ENCODE measurements around the gene CCN6. TPM values are rescaled to one million over a fixed set of nuclear protein-coding genes. Genes with fewer than 3 reads are reported as not detected.
A peak's percentile ranks its signal among the peaks of the same experiment; 100 is the strongest.
"Not testable (repeated sequence)": the region's sequence is repeated elsewhere in the genome, so short reads cannot be mapped to it uniquely, and the experiment has no call there.

The CCN6 gene
- total RNA-seq, 2 experiments from 2014 or later: 0.26 to 0.32 TPM

DNA sequence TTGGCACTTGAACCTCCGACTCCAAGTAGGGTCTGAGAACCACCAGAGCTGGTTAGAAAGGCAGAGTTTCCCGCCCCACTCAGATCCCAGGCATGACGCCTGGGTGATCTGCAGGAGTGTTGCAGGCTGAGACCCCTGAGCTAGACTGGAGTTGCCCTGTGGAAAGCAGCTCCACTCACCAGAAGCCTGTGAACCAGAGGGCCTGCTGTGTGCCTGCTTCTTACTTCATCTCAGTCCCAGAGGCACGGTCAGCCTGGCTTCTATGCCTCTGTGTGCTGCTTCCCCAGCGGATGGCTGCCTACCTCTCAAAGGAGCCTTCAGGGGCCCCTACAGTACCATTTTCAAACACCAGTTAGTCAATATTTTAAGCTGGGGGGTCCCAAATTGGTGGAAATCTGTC lies 15.6 kb upstream of the CCN6 start:
- H3K4me3 Mint-ChIP-seq: no peak overlapping the region
- no peaks in the 10 kb centered on the region for H3K36me3 Mint-ChIP-seq (ENCODE audit: low read depth)
- intact Hi-C loops (cut with DNase I, micrococcal nuclease): loop anchor here (1.0 to 10.0 kb wide), 2 partner anchors 201 to 883 kb away; no protein-coding TSS in a partner anchor
- no peak overlapping the region for H3K27ac Mint-ChIP-seq
- H3K4me1 Mint-ChIP-seq: peaks cover 83% of the 10 kb centered on the region
- no peaks in the 10 kb centered on the region for H3K27me3 Mint-ChIP-seq
- ATAC-seq (no peak), DNase-seq (no peak)
- POLR2A ChIA-PET: interaction anchor here (1.1 kb wide), 1 partner anchor 46 kb away, joined by 6 read pairs; no protein-coding TSS in a partner anchor
- CTCF ChIA-PET: interaction anchor here (1.1 to 6.8 kb wide), 6 partner anchors 11 to 328 kb away, joined by 3 to 61 read pairs (median 4); no protein-coding TSS in a partner anchor
- no peaks in the 10 kb centered on the region for H3K9me3 Mint-ChIP-seq (ENCODE audit: low read depth)

DNA sequence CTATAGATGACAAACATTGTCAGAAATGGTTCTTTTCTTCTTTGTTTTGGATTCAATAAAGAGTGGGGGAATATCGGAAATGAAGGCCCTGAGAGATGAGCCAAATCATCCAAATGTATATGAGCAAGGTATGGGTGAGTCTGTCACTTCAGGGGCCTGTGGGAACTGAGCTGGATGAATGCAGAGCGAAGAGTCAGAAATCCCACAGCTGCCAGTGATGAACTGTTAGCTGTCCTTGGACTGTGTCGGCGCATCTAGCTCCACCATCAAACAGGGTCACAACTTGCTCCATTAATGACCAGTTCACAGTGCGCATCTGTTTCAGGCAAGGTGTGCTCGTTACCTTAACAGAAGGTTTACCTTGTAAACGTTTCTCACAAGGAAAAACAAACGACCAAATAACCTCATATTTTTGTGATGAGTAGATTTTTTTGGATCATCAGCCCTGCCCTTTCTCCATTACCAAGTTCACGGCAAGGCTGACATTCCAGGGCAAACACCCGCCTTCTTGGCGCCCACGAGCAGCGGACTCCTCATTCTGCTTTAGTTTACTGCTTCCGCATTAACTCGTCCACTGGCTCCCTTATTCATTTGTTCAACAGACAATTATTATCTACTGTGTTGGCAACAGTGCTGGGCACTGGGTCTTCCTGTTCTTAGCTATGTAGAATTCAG lies 15.0 kb upstream of the CCN6 start:
- Mint-ChIP-seq H3K36me3 (ENCODE audit: low read depth) (no peaks in the 10 kb centered on the region), H3K9me3 (ENCODE audit: low read depth) (no peaks in the 10 kb centered on the region), H3K27ac (no peak overlapping the region), H3K4me3 (no peak overlapping the region), H3K4me1 (peaks cover 79% of the 10 kb centered on the region), H3K27me3 (no peaks in the 10 kb centered on the region)
- ATAC-seq (no peak), DNase-seq (no peak)
- POLR2A ChIA-PET: interaction anchor here (0.6 kb wide), 1 partner anchor 17 kb away, joined by 6 read pairs; no protein-coding TSS in a partner anchor
- intact Hi-C loops (cut with DNase I, micrococcal nuclease): loop anchor here (1.0 to 10.0 kb wide), 2 partner anchors 202 to 884 kb away; no protein-coding TSS in a partner anchor
- CTCF ChIA-PET: interaction anchor here (0.6 to 6.8 kb wide), 9 partner anchors 11 to 329 kb away, joined by 3 to 61 read pairs (median 4); partner anchors contain the start of gene FYN

DNA sequence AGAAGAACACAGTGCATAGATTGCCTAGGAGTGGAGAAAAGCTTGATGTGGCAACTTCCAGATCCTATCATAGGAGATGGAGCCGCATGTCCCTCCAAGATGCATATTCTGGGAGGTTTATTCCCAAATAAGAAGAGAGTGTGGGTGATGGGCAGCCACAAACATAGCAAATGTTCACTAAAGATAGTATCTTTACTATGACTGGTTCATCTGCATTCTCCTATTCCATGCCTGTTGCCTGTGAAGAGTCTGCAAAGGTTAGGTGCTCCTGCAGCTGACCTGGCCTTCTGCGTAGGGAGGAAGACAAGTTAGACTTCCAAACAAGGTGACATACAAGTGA lies 14.5 kb upstream of the CCN6 start:
- Mint-ChIP-seq H3K27ac (no peak overlapping the region), H3K27me3 (no peaks in the 10 kb centered on the region), H3K4me3 (no peak overlapping the region), H3K9me3 (ENCODE audit: low read depth) (no peaks in the 10 kb centered on the region), H3K4me1 (peaks cover 78% of the 10 kb centered on the region), H3K36me3 (ENCODE audit: low read depth) (no peaks in the 10 kb centered on the region)
- no peak for ATAC-seq
- ChIA-PET POLR2A (interaction anchor here (0.8 kb wide), 1 partner anchor 215 kb away, joined by 3 read pairs; no protein-coding TSS in a partner anchor), CTCF (interaction anchor here (0.6 to 6.8 kb wide), 11 partner anchors 12 to 329 kb away, joined by 3 to 61 read pairs (median 6); partner anchors contain the start of gene FYN)
- intact Hi-C loops (cut with DNase I, micrococcal nuclease): loop anchor here in 1 of 2 experiments (10.0 kb wide), 1 partner anchor 885 kb away; no protein-coding TSS in a partner anchor
- no peak for DNase-seq

DNA sequence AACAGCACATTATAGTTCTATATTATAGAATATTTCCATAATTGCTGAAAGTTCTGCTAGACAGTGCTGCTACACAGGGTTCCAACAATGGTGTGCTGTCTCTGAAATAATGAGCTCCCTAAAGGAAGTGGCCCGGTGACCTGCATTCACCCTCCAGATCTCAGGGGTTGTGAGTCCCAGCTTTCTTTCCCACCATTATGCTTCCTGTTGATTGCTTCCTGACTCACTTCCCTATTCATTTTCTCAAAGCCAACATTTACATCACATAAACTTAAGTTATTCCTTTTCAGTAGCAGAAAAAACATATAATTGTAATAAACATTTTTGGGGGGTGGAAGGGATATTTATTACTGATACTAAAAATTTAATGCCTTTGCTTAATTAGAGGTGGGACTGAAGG lies 12.9 kb upstream of the CCN6 start:
- peak overlapping the region; percentile 38 for H3K27ac Mint-ChIP-seq
- no peaks in the 10 kb centered on the region for H3K27me3 Mint-ChIP-seq
- DNase-seq (no peak), ATAC-seq (no peak)
- intact Hi-C loops (cut with DNase I, micrococcal nuclease): loop anchor here (5.0 to 10.0 kb wide), 4 partner anchors 44 to 1029 kb away; partner anchors contain the start of gene TRAF3IP2 (in 1 of the 2)
- ChIA-PET POLR2A (no interaction called here), CTCF (interaction anchor here (0.6 to 6.8 kb wide), 16 partner anchors 8 to 782 kb away, joined by 3 to 61 read pairs (median 10); partner anchors contain the start of gene FYN)
- no peak overlapping the region for H3K4me3 Mint-ChIP-seq
- no peaks in the 10 kb centered on the region for H3K36me3 Mint-ChIP-seq (ENCODE audit: low read depth)
- peaks cover 73% of the 10 kb centered on the region for H3K4me1 Mint-ChIP-seq
- H3K9me3 Mint-ChIP-seq (ENCODE audit: low read depth): no peaks in the 10 kb centered on the region

DNA sequence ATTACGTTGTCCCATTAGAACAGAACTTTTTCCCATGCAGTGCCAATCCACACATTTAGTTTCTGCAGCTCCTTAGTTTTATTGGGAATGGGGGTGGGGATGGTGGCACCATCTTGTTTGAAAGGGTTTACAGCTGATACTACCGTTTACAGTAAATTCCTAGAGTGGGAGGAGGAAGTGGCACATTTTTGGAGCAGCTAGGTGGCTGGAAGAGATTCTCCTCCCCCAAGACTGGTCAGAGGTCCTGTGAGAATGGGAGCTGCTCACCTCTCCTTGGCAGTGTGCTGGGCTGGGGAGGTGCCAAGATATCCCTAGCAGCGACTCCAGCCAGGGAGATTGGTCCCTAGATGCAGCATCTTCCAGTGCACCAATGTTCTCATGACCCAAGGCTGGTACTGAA lies 12.4 kb upstream of the CCN6 start:
- intact Hi-C loops (cut with DNase I, micrococcal nuclease): loop anchor here (5.0 to 10.0 kb wide), 4 partner anchors 44 to 1029 kb away; partner anchors contain the start of gene TRAF3IP2 (in 1 of the 2)
- peak overlapping the region; percentile 98 for H3K27ac Mint-ChIP-seq

DNA sequence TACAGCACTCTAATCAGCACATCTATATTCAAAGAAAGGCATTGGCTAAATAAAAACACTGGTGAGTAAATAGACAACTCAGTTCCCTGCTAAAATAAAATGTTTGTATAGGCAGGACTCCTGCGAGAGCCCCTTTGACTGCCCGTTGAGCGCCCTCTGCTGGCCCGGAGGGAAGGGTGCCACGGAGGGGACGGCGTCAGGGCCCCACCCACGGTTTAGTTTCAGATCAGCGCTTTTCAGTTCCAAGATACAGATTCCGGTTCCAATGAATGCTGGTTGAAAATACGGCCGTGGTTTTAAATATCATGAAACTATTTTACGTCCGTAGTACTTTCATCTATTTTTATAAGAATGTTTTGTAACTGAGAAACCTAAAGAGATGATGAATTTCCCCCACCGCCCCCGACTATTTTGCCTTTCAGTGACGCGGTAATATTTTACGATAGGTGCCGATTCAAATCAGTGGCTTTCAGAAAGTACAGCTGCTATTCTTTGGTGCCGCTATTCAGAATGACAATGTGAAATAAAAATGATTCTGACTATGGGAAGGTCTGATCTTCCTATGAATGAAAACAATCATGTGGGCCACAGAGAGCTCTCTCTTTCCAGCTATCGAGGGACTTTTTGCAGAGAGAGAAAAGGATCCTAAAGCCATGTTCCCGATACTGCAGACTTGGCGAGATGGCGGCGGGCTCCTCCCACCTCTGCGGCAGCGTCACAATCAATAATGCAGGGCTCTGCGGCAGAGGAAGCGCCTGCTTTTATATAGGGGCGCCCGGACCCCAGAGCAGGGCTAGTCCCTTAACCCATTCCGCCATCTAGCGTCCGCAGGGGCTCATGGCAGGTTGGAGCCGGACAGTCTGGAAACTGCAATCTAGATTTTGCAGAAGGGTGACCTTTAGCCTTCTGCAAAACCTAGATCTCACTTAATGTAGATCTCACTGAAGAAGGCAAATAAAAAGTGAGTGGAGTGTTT lies 10.6 kb upstream of the CCN6 start:
- Mint-ChIP-seq H3K27me3 (no peaks in the 10 kb centered on the region), H3K36me3 (ENCODE audit: low read depth) (no peaks in the 10 kb centered on the region), H3K4me1 (peaks cover 50% of the 10 kb centered on the region), H3K9me3 (ENCODE audit: low read depth) (no peaks in the 10 kb centered on the region), H3K4me3 (peak overlapping the region; percentile 93), H3K27ac (peak overlapping the region; percentile 98)
- intact Hi-C loops (cut with DNase I, micrococcal nuclease): loop anchor here (1.0 to 10.0 kb wide), 22 partner anchors 14 to 1031 kb away; partner anchors contain the start of genes FYN (in 2 of the 2), TRAF3IP2 (in 2 of the 2), FAM229B (in 1 of the 2) and REV3L (in 1 of the 2)
- ATAC-seq (peak; percentile 91), DNase-seq (peak; percentile 96)
- ChIA-PET POLR2A (interaction anchor here (0.6 to 2.2 kb wide), 7 partner anchors 26 to 472 kb away, joined by 3 to 7 read pairs (median 4); no protein-coding TSS in a partner anchor), CTCF (interaction anchor here (0.6 to 6.8 kb wide), 69 partner anchors 8 to 1862 kb away, joined by 3 to 61 read pairs (median 4); partner anchors contain the start of genes FAM229B, FYN, TRAF3IP2 and TUBE1)

More for the DNA sequence above, 12.4 kb upstream of the CCN6 start:
- ATAC-seq (no peak), DNase-seq (no peak)
- no peaks in the 10 kb centered on the region for H3K36me3 Mint-ChIP-seq (ENCODE audit: low read depth)
- ChIA-PET POLR2A (interaction anchor here (1.2 to 2.2 kb wide), 2 partner anchors 24 to 277 kb away, joined by 4 to 7 read pairs; no protein-coding TSS in a partner anchor), CTCF (interaction anchor here (0.7 to 6.8 kb wide), 22 partner anchors 9 to 783 kb away, joined by 3 to 61 read pairs (median 6); a partner anchor contains a TSS)
- peaks cover 68% of the 10 kb centered on the region for H3K4me1 Mint-ChIP-seq
- H3K27me3 Mint-ChIP-seq: no peaks in the 10 kb centered on the region
- H3K9me3 Mint-ChIP-seq (ENCODE audit: low read depth): no peaks in the 10 kb centered on the region
- H3K4me3 Mint-ChIP-seq: peak overlapping the region; percentile 93

DNA sequence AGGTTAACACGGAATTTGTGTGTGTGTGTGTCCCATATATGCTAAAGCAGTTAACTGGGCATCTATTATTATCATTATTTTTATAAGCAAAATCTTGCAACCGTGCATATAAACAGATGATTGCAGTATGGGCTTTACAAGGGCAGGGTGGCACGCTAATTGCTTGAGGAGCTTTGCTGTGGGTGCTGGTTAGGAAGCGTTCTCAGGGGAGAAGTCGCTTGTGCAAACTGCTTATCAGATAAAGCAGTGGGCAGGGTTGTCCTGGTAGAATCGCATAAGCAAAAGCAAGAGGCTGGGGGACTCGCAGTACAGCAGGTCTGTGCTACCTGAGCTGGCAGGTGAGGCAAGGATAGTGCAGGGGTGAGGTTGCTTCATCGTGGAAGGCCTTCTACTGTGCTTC lies 9.7 kb upstream of the CCN6 start:
- Mint-ChIP-seq H3K4me1 (peaks cover 46% of the 10 kb centered on the region), H3K9me3 (ENCODE audit: low read depth) (no peaks in the 10 kb centered on the region), H3K36me3 (ENCODE audit: low read depth) (no peaks in the 10 kb centered on the region), H3K27me3 (no peaks in the 10 kb centered on the region), H3K27ac (peak overlapping the region; percentile 98), H3K4me3 (no peak overlapping the region)
- intact Hi-C loops (cut with DNase I, micrococcal nuclease): loop anchor here (5.0 to 10.0 kb wide), 4 partner anchors 47 to 1032 kb away; partner anchors contain the start of gene TRAF3IP2 (in 1 of the 2)
- CTCF ChIA-PET: interaction anchor here (0.7 to 6.5 kb wide), 21 partner anchors 9 to 986 kb away, joined by 3 to 59 read pairs (median 4); partner anchors contain the start of genes FAM229B, FYN and TUBE1
- no peak for ATAC-seq
- DNase-seq: no peak
- POLR2A ChIA-PET: no interaction called here

DNA sequence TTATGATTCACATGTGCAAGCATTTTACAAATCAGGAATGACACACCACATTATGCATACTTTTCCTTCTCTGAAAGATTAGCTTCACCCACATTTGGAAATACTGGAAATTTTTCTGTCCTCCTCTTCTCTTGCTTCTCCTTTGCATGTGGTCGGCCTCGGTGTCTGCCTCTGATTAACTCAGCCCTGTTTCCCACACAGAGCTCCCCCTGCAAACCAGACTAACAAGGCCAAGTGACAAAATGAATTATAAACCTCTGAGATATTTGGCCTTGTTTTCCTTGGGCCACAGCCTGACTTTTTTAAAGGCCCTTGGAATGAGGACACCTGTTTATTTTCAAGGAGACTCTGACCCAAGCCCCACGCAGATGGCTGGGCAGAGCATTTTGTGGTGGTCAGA lies 9.0 kb upstream of the CCN6 start:
- ChIA-PET CTCF (interaction anchor here (0.7 to 6.5 kb wide), 18 partner anchors 10 to 788 kb away, joined by 3 to 59 read pairs (median 4); partner anchors contain the start of genes FAM229B and TUBE1), POLR2A (no interaction called here)
- DNase-seq: no peak
- H3K4me1 Mint-ChIP-seq: peaks cover 41% of the 10 kb centered on the region
- no peak overlapping the region for H3K4me3 Mint-ChIP-seq
- intact Hi-C loops (cut with DNase I, micrococcal nuclease): loop anchor here (5.0 to 10.0 kb wide), 4 partner anchors 48 to 1033 kb away; partner anchors contain the start of gene TRAF3IP2 (in 1 of the 2)
- H3K27ac Mint-ChIP-seq: no peak overlapping the region
- no peaks in the 10 kb centered on the region for H3K9me3 Mint-ChIP-seq (ENCODE audit: low read depth)
- H3K27me3 Mint-ChIP-seq: no peaks in the 10 kb centered on the region
- no peak for ATAC-seq
- H3K36me3 Mint-ChIP-seq (ENCODE audit: low read depth): no peaks in the 10 kb centered on the region

DNA sequence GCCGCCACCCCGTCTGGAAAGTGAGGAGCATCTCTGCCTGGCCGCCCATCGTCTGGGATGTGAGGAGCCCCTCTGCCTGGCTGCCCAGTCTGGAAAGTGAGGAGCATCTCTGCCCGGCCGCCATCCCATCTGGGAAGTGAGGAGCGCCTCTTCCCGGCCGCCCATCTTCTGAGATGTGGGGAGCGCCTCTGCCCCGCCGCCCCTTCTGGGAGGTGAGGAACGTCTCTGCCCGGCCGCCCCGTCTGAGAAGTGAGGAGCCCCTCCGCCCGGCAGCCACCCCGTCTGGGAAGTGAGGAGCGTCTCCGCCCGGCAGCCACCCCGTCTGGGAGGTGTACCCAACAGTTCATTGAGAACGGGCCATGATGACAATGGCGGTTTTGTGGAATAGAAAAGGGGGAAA lies 6.4 kb upstream of the CCN6 start:
- CTCF ChIA-PET; H3K27me3 Mint-ChIP-seq; ATAC-seq; H3K4me3 Mint-ChIP-seq; H3K27ac Mint-ChIP-seq; H3K36me3 Mint-ChIP-seq (ENCODE audit: low read depth); H3K9me3 Mint-ChIP-seq (ENCODE audit: low read depth); POLR2A ChIA-PET; DNase-seq: not testable (repeated sequence)
- peaks cover 18% of the 10 kb centered on the region for H3K4me1 Mint-ChIP-seq
- intact Hi-C loops (cut with DNase I, micrococcal nuclease): loop anchor here in 1 of 2 experiments (10.0 kb wide), 1 partner anchor 443 kb away; the partner anchor contains the start of gene TRAF3IP2

DNA sequence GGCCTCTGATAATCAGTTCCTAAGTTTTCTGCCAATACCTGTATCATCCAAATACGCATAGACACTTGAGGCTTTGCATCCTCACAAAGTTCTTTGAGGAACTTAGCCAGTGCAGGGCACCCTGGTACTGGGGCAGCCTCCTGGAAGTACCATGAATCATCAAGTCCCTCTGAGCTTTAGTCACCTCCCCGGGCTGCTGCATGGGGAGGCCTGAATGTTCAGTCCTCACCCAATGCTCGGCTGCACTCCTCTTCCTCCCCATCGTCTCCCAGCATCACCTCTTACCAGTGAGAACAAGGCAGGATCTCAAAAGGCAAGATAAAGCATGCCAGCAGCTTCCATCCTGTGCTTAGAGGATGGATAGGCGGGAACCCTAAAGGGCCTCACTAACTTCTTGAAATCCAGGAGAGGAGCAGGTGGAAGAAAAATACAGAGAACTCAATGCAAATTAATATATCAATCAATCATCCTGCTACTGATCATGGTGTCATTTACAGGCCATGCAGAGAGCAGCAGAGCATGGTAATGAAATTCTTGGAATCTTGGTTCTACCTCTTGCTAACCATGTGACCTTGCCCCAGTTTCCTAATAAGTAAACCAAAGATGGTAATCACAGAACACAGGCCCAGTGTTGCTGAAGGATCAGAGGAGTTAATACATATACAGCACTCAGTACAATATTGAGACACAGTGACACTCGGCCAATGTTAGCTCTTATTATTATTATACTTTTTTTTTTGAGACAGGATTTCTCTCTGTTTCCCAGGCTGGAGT lies 4.7 kb upstream of the CCN6 start:
- Mint-ChIP-seq H3K27ac (no peak overlapping the region), H3K4me1 (peaks cover 10% of the 10 kb centered on the region), H3K4me3 (no peak overlapping the region), H3K9me3 (ENCODE audit: low read depth) (no peaks in the 10 kb centered on the region), H3K27me3 (no peaks in the 10 kb centered on the region), H3K36me3 (ENCODE audit: low read depth) (no peaks in the 10 kb centered on the region)
- ATAC-seq (peak; percentile 74), DNase-seq (no peak)
- intact Hi-C loops (cut with DNase I, micrococcal nuclease): loop anchor here in 1 of 2 experiments (10.0 kb wide), 1 partner anchor 444 kb away; the partner anchor contains the start of gene TRAF3IP2
- CTCF ChIA-PET: interaction anchor here (0.6 kb wide), 1 partner anchor 326 kb away, joined by 3 read pairs; no protein-coding TSS in a partner anchor
- POLR2A ChIA-PET: no interaction called here
